HG03460 (cell line): ENCODE measurements around the gene ANO6.
"Not testable (repeated sequence)": the region's sequence is repeated elsewhere in the genome, so short reads cannot be mapped to it uniquely, and the experiment has no call there.

Source experiments
- ATAC-seq: cut with Tn5 transposase; IDR thresholded peaks from one replicate; pipeline ENCODE4 v1.9.1; 2021; ENCODE audit not compliant: unreplicated experiment

Gene ANO6

GRCh38 chr12:45304514-45305178 lies 88.8 kb downstream of the ANO6 start:
- ATAC-seq = no peak

GRCh38 chr12:45305907-45306306 lies 90.0 kb downstream of the ANO6 start:
- no peak for ATAC-seq

- no peak for ATAC-seq
Measured at GRCh38 chr12:45309836-45310626, 94.1 kb downstream of the ANO6 start.

- no peak for ATAC-seq
Measured at GRCh38 chr12:45310627-45310968, 94.7 kb downstream of the ANO6 start.

GRCh38 chr12:45312012-45312411 lies 96.1 kb downstream of the ANO6 start:
- no peak for ATAC-seq

GRCh38 chr12:45314770-45315169 lies 98.9 kb downstream of the ANO6 start:
- no peak for ATAC-seq

GRCh38 chr12:45315462-45315861 lies 99.6 kb downstream of the ANO6 start:
- no peak for ATAC-seq

GRCh38 chr12:45317261-45317660 lies 101.4 kb downstream of the ANO6 start:
- not testable (repeated sequence) for ATAC-seq

- ATAC-seq = no peak
Measured at GRCh38 chr12:45322810-45323209, 106.9 kb downstream of the ANO6 start.

- no peak for ATAC-seq
Measured at GRCh38 chr12:45324391-45324790, 108.5 kb downstream of the ANO6 start.

- ATAC-seq = no peak
Measured at GRCh38 chr12:45326358-45326975, 110.6 kb downstream of the ANO6 start.

- ATAC-seq = no peak
Measured at GRCh38 chr12:45327823-45328383, 112.0 kb downstream of the ANO6 start.

GRCh38 chr12:45329238-45329637 lies 113.3 kb downstream of the ANO6 start:
- no peak for ATAC-seq

GRCh38 chr12:45329702-45330101 lies 113.8 kb downstream of the ANO6 start:
- no peak for ATAC-seq

GRCh38 chr12:45331552-45331951 lies 115.7 kb downstream of the ANO6 start:
- ATAC-seq = no peak

- ATAC-seq = no peak
Measured at GRCh38 chr12:45334396-45334795, 118.5 kb downstream of the ANO6 start.

- no peak for ATAC-seq
Measured at GRCh38 chr12:45336331-45336730, 120.4 kb downstream of the ANO6 start.

- ATAC-seq = no peak
Measured at GRCh38 chr12:45336762-45337596, 121.1 kb downstream of the ANO6 start.

GRCh38 chr12:45337835-45338234 lies 121.9 kb downstream of the ANO6 start:
- no peak for ATAC-seq

GRCh38 chr12:45338272-45338671 lies 122.4 kb downstream of the ANO6 start:
- no peak for ATAC-seq

- no peak for ATAC-seq
Measured at GRCh38 chr12:45339035-45339434, 123.1 kb downstream of the ANO6 start.
